Adrenal gland (tissue), 12 donors: ENCODE results near the gene PNRC1. TPM values are rescaled to one million over a fixed set of nuclear protein-coding genes. Genes with fewer than 3 reads are reported as not detected.

ENCODE experiments used
- DNase-seq, 7 donors: peaks; one replicate each; pipeline ENCODE4 v3.0.0-alpha.2; 2019 to 2020
- H3K27ac ChIP-seq, 5 donors: fragments of 200-600 bp; sonication (generic) in 4 of 5; 1 replicate in 3 of 5; 2 replicates in 2 of 5; pipeline versions ENCODE4 v1.5.1 to v1.8.0; 2016 to 2020; ENCODE audit warnings: mild to moderate bottlenecking in 1 of 5
- H3K27me3 ChIP-seq: fragments of 200-600 bp; 2 replicates; pipeline ENCODE4 v1.8.0; 2021
- H3K36me3 ChIP-seq, 2 donors: fragments of 200-600 bp; replicated peaks in 1 of 2; 1 replicate in 1 of 2; 2 replicates in 1 of 2; pipeline versions ENCODE4 v1.5.1 to v1.8.0; 2018 to 2022
- H3K4me1 ChIP-seq, 2 donors: fragments of 200-600 bp; replicated peaks in 1 of 2; 1 replicate in 1 of 2; 2 replicates in 1 of 2; pipeline versions ENCODE4 v1.5.1 to v1.8.0; 2018 to 2021
- H3K4me3 ChIP-seq, 4 donors: fragments of 200-600 bp; sonication (generic) in 3 of 4; one replicate each; pipeline ENCODE4 v1.5.1; 2016 to 2018
- H3K9me3 ChIP-seq, 3 donors: fragments of 200-600 bp; sonication (generic) in 1 of 3; replicated peaks in 1 of 3; 1 replicate in 2 of 3; 2 replicates in 1 of 3; pipeline versions ENCODE4 v1.5.1 to v1.8.0; 2016 to 2021
- POLR2A ChIP-seq, 2 donors: fragments of 450-650 bp; IDR thresholded peaks; one replicate each; pipeline ENCODE4 v1.6.1; 2017; ENCODE audit warnings: antibody characterized with exemption in 2 of 2, mild to moderate bottlenecking in 2 of 2, moderate library complexity in 1 of 2
- WGBS, 4 donors: extraction: QIAGEN DNeasy Blood & Tissue Kit in 2 of 4; methylation state at CpG; one replicate each; pipeline versions ENCODE4 v1.1.5 to v1.1.7; 2013 to 2017; 5-methylcytosine and 5-hydroxymethylcytosine counted together
- intact Hi-C, 2 donors: fragments of 100-400 bp; cut with DNase I; formaldehyde crosslinking; loops; one replicate each; pipeline versions ENCODE4 v1.14.1 to v1.15.0; 2022 to 2023
- polyA plus RNA-seq, 3 donors: library from polyadenylated mRNA; stranded (reverse); fragments of 200-250 nt in 2 of 3; fragments of 350-450 nt in 1 of 3; fragmentation: Illumina TruSeq in 1 of 3; extraction: RNeasy Lipid Tissue Mini Kit (QIAGEN cat#74804) in 1 of 3; gene quantifications; one replicate each; pipeline ENCODE4 v1.2.3, GENCODE V29; 2013 to 2014
- total RNA-seq, 9 donors: library from RNA; depleted of rRNA in 4 of 9; stranded (reverse); fragments of >200 nt in 4 of 9; fragments of 120-200 nt in 1 of 9; fragmentation: NEBNext Ultra II Directional in 1 of 9; extraction: Animal tissue kit (Norgen Biotek cat#: 25700) in 1 of 9; gene quantifications; one replicate each; pipeline versions ENCODE4 v1.1.0 to v1.2.4, GENCODE V29; 2013 to 2023
- TF ChIP-seq, protein P1 (sequence below), 6 experiments: fragments of 450-650 bp in 4 of 6; fragments of 200-600 bp in 2 of 6; sonication (generic) in 1 of 6; IDR thresholded peaks; 1 replicate in 5 of 6; 2 replicates in 1 of 6; pipeline versions ENCODE4 v1.5.1 to v1.8.0; 2016 to 2021; ENCODE audit warnings: antibody characterized with exemption in 6 of 6, mild to moderate bottlenecking in 2 of 6, moderate library complexity in 1 of 6
- donor health status: healthy with polysubstance abuse.
- donor health status: Bipolar disorder and iron deficiency.
- donor health status: DM: yes; HTN: yes; CAD: no.
- donor health status: DM: no; HTN: no; CAD: no.
- donor health status: DM: no; HTN: no; CAD: no.
- donor health status: DM: yes; HTN: yes; CAD: no.

The PNRC1 gene
- total and polyA plus RNA-seq, 12 donors: 65.5 to 359 (median 220) TPM

DNA sequence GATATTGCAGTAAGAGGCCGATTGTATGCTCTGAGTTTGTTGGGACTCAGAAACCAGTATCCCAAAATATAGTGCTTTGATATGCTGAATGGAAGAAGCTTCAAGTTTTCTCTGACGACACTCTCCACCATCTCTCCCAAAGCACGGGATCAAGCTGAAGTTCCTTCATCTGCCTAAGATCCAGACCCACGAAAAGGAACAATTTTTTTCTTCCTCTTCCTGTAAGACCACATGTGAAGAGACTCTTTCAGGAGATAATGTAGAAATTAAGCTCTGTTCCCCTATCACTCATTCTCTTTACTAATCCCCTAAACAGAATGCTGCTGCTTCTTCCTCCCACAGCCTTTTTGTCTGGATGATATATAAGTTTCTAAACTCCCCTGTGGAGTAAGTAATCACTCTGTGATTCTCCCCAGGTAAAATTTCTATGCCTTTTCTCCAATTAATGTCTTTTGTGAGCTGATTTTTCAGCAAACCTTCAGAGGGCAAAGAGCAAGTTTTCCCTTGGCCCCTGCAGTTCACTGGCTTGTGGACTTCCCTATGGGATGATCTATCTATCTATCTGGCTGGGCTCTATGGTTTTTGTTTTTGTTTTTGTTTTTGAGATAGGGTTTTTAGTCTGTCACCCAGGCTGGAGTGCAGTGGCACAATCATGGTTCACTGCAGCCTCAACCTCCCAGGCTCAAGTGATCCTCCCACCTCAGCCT, 13.5 kb upstream of the PNRC1 start:
- peak overlapping the region in 1 of 5 donors; percentile 28 for H3K27ac ChIP-seq
- DNase-seq: no peak
- H3K9me3 ChIP-seq: no peaks in the 10 kb centered on the region
- H3K4me3 ChIP-seq: no peak overlapping the region
- no peaks in the 10 kb centered on the region for H3K27me3 ChIP-seq
- H3K36me3 ChIP-seq: no peaks in the 10 kb centered on the region
- no peak for TF ChIP-seq POLR2A (IDR thresholded peaks at IDR 0.05)
- TF ChIP-seq, protein P1, sequence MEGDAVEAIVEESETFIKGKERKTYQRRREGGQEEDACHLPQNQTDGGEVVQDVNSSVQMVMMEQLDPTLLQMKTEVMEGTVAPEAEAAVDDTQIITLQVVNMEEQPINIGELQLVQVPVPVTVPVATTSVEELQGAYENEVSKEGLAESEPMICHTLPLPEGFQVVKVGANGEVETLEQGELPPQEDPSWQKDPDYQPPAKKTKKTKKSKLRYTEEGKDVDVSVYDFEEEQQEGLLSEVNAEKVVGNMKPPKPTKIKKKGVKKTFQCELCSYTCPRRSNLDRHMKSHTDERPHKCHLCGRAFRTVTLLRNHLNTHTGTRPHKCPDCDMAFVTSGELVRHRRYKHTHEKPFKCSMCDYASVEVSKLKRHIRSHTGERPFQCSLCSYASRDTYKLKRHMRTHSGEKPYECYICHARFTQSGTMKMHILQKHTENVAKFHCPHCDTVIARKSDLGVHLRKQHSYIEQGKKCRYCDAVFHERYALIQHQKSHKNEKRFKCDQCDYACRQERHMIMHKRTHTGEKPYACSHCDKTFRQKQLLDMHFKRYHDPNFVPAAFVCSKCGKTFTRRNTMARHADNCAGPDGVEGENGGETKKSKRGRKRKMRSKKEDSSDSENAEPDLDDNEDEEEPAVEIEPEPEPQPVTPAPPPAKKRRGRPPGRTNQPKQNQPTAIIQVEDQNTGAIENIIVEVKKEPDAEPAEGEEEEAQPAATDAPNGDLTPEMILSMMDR (IDR thresholded peaks at IDR 0.05): no peak
- 63 to 82% (median 69%) methylated on average over 4 of the region's 4 CpGs for WGBS, 4 donors
- intact Hi-C loops: no loop called here
- peaks cover 6 to 12% of the 10 kb centered on the region in 2 donors for H3K4me1 ChIP-seq

DNA sequence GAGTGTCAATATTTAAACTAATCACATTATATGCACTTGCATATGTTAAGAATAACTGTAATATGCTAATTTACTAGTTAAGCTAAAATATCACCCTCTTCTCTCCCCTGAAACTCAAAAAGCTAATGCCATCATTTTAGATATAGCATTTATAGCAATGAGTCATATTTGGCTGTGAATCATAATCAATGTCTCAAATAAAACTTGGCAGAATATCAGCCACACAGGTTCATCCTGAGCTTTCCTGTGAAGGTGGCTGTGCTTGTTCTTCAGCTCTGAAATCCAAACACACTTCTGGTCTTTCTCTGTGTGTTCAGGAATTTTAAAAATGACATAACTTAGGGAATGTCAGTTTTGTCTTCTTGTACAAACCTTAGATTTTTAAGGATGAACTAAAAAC, 12.8 kb upstream of the PNRC1 start:
- DNase-seq: no peak
- Histone ChIP-seq H3K36me3 (no peaks in the 10 kb centered on the region), H3K9me3 (no peaks in the 10 kb centered on the region), H3K27me3 (no peaks in the 10 kb centered on the region), H3K4me1 (peaks cover 12 to 13% of the 10 kb centered on the region in 2 donors), H3K27ac (peak overlapping the region in 1 of 5 donors; percentile 28), H3K4me3 (no peak overlapping the region)
- TF ChIP-seq POLR2A (IDR thresholded peaks at IDR 0.05): no peak
- TF ChIP-seq, protein P1 (IDR thresholded peaks at IDR 0.05): no peak
- intact Hi-C loops: no loop called here

DNA sequence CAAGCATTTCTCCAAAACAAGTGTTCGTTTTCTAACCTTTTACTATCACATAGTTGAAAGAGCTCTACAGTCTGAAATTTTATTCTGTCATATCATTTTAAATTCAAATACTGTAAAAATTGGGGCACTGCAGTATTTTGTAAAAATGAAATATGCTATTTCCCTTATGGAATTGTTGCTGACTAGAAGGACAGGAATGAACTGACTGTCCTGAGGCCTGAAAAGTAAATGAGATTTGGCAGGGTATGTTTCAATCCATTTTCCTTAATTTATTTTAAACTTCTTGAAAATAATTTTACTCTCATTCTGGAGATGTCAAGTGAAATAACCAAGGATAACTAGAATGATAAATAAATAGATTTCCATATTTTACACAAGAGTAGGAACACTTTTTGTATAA, 11.9 kb upstream of the PNRC1 start:
- Histone ChIP-seq H3K9me3 (no peaks in the 10 kb centered on the region), H3K36me3 (no peaks in the 10 kb centered on the region), H3K4me1 (peaks cover 12 to 13% of the 10 kb centered on the region in 2 donors), H3K27me3 (no peaks in the 10 kb centered on the region), H3K4me3 (no peak overlapping the region), H3K27ac (no peak overlapping the region)
- intact Hi-C loops: no loop called here
- WGBS, 4 donors: 37 to 92% (median 41%) methylated on average over 1 of the region's 1 CpG
- no peak for DNase-seq
- TF ChIP-seq, protein P1 (IDR thresholded peaks at IDR 0.05): no peak
- no peak for TF ChIP-seq POLR2A (IDR thresholded peaks at IDR 0.05)

DNA sequence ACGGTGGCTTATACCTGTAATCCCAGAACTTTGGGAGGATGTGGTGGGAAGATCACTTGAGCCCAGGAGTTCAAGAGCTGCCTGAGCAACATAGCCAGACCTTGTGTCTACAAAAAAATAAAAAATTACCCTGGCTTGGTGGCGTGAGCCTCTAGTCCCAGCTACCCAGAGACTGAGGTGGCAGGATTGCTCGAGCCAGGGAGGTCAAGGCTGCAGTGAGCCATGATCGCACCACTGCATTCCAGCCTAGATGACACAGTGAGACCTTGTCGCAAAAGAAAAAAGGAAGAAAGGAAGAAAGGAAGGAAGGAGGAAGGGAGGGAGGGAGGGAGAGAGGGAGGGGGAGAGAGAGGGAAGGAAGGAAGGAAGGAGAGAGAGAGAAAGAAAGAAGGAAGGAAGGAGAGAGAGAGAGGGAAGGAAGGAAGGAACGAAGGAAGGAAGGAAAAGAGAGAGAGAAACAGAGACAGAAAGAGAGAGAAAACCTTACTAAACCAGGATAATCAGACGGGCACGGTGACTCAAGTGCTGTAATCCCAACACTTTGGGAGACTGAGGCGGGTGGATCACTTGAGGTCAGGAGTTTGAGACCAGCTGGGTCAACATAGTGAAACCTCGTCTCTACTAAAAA, 10.9 kb upstream of the PNRC1 start:
- Histone ChIP-seq H3K27me3 (no peaks in the 10 kb centered on the region), H3K36me3 (no peaks in the 10 kb centered on the region), H3K4me1 (peaks cover 12 to 13% of the 10 kb centered on the region in 2 donors), H3K27ac (peak overlapping the region in 4 of 5 donors; percentile 19 to 57 (median 46)), H3K9me3 (no peaks in the 10 kb centered on the region), H3K4me3 (no peak overlapping the region)
- TF ChIP-seq, protein P1 (IDR thresholded peaks at IDR 0.05): no peak
- no peak for TF ChIP-seq POLR2A (IDR thresholded peaks at IDR 0.05)
- 44 to 56% (median 50%) methylated on average over 10 of the region's 10 CpGs for WGBS, 4 donors
- peak; percentile 62 to 86 (median 81) for DNase-seq
- intact Hi-C loops: no loop called here
